Raji (cell line): ENCODE data around the gene ACSL5.

ENCODE experiments used
- POLR2A ChIP-seq: IDR thresholded peaks from 2 replicates; pipeline ENCODE4 v1.6.1; 2011; ENCODE audit warnings: low read depth, low read length, control low read depth; ENCODE audit not compliant: insufficient read depth

ACSL5 gene

DNA sequence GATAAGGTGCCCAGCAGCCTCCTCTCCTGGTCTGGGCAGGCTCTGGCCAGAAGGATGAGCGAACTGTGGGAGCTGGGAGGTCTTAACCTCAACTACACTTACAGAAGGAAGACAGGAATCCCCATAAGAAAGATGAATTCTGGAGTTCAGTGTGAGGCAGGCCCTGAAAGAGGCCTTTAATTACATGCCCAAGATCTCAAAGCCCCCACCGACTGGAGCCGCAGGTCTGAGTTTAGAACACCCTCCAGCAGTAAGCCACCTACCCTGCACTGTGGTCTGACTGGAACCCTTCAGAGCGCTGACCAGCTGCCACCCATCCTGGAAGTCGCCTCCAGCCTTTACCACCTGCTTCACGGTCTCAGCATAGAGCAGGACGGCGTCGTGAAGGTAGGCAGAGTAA, 28.2 kb upstream of the ACSL5 start:
- TF ChIP-seq POLR2A = no peak

DNA sequence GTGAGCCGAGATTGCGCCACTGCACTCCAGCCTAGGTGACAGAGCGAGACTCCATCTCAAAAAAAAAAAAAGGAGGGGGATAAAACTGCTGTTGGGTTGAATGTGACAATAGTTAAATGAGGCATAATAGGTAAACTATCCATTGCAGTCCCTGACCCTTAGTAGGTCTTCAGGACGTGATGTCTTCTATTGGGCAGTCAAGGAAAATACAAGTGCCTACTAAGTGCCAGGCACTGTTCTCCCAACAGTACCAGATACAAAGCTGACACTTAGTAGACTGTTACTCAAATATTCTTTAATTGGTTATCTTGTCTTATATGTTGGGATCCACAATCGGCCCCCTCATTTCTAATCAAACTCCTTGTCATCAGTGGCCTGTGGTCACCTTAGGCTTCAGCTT, 27.1 kb upstream of the ACSL5 start:
- TF ChIP-seq POLR2A = no peak

DNA sequence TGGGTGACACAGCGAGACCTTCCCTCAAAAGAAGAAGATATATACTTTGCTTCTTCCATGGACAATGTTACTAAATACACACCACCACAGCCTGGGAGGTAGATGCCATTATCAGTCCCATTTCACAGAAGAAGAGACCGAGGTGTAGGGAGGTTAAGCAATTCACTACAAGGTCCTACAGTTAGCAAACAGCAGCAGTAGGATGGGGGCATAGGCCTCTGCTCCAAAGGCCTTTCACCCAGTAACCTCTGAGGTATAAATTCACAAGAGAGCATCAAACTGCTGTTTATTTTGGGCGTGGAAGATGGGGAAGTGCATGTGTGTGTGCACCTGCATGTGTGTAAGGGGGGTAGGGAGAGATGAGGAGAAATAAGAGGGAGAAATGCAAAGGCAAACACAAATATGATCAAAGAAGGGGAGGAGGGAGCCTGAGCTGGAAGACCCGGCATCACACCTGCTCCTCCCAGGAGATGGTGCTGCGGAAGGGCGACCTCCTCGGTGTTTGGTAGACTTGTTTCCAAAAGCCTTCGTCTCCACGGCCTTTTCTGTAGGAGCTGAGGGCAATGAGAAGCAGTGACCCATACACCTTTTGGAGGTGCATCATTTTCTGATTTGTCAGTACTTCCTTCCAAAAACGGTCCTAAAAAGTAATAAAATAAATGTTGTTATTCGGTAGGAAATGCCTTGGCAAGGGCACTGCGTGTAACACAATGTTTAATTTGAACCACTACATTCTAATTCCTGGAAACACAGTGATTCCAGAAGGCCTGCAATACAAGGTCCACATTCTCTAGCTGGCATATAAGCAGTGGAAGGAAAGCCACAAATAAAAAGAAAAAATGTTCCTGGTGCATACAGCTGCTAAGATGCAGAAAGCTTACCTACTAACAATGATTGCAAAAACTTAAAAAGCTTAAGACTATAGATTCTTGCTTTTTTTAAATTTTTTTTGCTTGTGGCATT, 25.9 kb upstream of the ACSL5 start:
- TF ChIP-seq POLR2A = no peak

DNA sequence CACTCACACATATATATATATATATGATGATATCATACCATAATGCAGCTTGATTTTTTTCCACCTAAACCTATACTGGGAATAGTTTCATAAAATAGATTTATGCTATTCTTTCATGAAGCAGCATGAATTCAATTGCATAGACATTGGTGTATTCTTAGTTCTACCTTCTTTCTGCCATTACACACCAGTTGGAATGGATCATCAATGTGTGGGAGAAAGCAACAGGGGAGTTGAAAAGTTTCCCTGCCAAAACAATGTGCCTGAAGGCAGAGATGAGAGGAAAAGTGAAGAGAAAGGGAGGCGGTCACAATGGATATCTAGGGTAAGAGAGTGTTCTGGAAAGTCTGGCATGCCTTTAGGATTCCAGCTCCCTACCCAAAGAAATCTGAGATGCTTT, 25.2 kb upstream of the ACSL5 start:
- no peak for TF ChIP-seq POLR2A

DNA sequence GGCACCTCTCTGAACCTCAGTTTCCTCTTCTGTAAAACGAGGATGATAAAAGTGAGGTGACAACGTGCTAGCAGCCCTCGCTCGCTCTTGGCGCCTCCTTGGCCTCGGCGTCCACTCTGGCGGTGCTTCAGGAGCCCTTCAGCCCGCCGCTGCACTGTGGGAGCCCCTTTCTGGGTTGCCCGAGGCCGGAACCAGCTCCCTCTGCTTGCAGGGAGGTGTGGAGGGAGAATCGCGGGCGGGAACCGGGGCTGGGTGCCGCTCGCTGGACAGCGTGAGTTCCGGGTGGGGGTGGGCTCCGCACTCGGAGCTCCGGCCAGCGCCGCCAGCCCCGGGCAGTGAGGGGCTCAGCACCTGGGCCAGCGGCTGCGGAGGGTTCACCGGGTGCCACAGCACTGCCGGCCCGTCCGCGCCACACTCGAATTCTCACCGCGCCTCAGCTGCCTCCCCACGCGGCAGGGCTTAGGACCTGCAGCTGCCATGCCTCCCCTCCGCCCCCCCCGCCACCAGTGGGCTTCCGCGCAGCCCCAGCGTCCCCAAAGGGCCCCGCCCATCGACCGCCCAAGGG, 24.3 kb upstream of the ACSL5 start:
- TF ChIP-seq POLR2A = no peak

DNA sequence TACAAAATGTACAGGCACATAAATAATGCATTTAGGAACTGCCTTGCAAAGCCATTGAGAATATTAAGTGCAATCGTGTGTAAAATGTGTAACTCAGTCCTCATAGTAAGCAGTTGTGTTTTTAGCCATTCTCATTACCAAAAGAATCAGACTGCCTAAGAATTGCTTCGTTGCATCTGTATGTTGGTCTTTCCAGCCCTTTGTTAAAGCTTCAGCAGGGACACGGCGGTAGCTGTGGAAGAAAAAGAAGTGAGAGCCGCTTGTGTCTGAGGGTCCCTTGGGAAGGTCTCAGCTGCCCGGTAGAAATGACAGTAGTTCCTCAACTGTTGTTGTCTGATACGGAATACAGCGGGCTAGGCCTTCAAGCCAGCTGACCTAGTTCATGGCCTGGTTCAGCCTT, 22.8 kb upstream of the ACSL5 start:
- no peak for TF ChIP-seq POLR2A

DNA sequence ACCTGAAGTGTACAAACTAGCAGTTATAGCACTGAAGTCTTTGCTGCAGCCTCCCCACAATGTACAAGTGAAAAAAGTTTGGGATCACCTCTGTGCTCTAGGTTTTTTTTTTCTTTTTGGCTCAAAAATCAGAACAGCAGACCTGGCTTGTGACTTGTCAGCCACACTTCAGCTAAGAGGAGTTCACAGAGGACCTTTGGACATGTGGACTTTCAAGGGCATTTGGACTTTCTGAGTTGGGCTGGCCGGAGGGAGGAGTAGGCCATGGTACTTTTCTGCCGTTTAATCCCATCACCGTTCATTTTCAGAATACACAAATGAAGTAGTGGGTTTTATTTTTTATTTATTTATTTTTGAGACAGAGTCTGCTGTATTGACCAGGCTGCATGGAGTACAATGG, 21.9 kb upstream of the ACSL5 start:
- TF ChIP-seq POLR2A = no peak

DNA sequence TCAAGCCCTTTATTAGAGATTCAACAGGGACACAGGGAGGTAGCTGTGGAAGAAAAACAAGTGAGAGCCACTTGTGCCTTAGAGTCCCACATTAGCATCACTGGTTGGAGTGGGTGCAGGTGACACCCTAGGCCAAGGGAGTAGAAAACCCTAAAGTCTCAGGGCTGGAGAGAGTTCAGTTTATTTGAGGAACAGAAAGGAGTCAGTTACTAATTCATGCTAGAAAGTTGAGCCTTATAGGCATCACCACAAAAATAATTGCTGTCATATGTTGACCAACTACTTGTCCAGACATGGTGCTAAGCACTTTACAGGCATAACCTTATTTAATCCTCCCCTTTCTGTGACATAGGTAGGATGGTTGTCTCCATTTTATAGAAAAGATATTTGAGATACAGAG, 20.9 kb upstream of the ACSL5 start:
- TF ChIP-seq POLR2A = no peak

DNA sequence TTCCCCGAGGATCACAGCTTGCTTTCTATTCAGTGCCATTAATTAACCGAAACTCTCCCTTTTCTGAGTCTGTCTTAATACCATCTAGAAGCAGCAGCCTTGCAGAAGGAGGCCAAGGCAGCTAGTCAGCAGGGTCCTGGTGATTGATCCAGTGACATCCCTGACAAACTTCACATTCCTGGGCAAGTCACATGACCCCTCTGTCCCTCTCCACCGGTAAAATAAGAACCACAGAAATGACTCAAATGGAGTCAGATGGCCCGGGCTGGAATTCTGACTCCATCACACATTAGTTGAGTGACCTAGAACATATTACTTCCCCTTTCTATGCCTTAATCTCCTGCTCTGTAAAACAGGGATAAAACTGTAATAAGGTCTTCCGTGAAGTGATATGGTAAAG, 17.2 kb upstream of the ACSL5 start:
- TF ChIP-seq POLR2A = no peak

DNA sequence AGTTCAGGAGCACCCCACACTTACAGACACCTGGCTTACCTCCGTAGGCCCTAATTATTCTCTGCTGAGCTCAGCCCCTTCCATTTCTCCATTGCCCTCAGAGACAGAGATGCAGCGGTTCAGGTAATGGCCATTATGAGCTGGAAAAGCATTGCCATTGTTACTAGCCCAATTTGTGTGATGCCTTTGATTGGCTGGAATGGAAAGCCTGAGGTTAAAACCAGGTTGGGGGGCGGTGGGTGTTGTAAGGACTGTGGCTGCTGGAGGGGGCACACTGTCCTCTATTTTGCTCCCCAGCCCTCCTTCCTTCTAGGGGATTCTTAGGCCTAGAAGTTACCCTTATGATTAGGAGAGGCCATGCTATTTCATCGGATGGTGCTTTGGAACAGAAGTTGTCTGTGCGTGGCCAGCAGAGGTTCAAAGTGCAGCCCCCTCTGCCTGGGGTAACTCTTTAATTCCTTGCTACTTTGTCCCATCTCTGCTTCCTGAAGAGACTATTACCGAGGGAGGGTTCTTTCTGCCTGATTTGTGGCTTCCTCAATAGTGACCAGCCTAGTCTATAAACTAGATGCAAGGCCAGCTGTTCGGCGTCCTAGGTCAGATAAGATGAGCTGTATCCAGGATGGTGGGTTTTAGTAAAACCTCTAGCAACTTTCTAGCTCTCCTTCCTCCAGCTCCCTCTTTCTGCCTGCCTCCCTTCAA, 14.2 kb upstream of the ACSL5 start:
- TF ChIP-seq POLR2A = no peak

DNA sequence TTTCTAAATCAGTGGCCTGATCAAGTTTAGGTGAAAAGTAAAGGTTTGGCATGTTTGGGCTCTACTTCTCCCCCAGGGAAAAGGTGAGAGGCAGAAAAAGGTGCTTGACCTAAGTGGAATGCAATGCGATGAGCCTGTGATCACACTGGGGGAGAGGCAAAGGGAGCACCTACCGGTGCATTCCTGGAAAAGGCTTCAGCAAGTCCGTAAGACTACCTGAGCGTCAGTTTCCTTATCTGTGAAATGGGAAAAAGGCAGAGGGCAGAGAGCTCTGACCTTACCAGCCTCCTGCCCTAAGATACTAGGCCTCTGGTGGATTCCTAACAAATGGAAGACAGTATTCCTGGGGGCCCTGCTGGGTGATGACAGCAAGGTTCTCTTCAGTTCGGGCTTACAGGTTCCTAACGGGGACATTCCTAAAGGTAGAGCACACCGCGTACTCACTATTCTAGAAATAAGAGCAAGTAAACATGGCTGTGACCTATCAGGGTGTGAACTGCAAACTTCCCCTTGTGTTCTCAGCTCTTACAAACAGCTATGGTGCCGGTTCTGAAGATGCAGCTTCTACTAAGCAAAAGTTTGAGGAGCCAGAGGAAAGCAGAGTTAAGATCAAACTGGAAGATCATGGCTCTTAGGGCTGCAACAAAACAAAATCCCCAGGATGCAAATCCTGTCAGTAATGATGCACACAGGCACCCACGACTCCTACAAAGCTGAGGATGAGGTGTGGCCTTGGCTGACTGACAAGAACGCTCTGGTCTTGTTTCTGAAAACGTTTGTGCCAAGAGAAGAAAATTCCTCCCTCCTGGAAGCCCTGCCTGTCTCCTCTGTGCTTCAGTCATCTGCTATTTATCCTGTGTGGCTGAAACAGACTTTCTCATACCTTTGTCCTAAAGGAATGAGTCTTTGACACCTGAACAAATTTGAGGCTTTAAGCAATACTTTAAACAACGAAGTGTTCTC, 13.3 kb upstream of the ACSL5 start:
- TF ChIP-seq POLR2A = no peak

DNA sequence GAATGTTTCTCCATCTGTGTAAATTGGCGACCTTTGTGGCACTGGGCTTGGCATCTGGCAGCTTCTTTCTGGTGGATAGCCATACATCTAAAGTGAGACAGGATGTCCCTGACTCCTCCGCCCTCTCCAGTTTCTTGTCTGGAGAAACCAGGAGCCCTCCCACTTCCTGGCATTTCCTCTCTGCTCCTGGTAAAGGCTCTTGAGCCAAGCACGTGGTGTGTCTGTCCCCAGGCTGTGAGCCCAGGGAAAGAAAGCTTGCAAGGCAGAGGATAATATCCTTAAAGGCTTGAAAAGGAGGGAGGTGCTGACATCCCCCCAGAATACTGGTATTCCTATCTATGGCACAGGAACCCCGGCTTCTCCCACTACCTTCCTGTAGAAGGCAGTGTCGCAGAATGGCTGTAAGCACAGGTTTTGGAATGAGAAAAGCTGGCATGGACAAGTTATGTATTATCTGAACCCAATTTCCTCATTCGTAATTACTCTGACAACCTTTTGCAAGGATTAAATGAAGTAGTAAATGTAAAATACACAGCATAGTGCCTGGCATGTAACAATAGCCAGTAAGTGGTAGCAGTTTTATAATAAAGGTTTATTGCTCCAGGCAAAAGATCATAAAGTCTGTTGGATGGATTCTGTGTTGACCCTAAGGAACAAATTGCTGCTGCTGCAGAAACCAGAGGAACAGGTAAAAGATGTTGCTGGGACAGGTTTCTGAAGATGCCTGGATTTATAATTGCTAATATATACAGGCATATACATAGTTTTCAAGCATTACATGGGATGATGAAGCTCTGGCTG, 11.8 kb upstream of the ACSL5 start:
- no peak for TF ChIP-seq POLR2A

DNA sequence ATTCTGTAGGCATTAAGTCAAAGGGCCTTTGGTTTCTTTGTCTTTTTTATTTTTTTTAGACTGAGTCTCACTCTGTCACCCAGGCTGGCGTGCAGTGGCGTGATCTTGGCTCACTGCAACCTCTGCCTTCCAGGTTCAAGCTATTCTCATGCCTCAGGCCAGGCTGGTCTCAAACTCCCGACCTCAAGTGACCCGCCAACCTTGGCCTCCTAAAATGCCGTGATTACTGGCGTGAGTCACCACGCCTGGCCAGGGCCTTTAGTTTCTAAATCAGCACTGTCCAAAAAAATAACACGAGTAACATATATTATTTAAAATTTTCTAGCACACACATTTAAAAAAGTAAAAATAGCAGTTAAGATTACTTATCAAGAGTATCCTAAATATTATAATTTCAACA, 11.1 kb upstream of the ACSL5 start:
- no peak for TF ChIP-seq POLR2A
